Posterior vena cava (tissue), 2 donors: ENCODE measurements around the gene CHI3L1. TPM values are rescaled to one million over a fixed set of nuclear protein-coding genes. Genes with fewer than 3 reads are reported as not detected.

Experiments used
- total RNA-seq, 2 donors: library from RNA; stranded (reverse); fragmentation: NEBNext Ultra II Directional; extraction: Animal tissue kit (Norgen Biotek cat#: 25700); gene quantifications; one replicate each; pipeline ENCODE4 v1.2.1, GENCODE V29; 2021
- donor health status: DM: yes; HTN: yes; CAD: no.
- donor health status: DM: yes; HTN: yes; CAD: no.

CHI3L1 gene
- total RNA-seq, 2 donors from 2014 or later: 26.7 to 30.3 TPM

Other genes with a start within 250 kb of the CHI3L1 start
- gene ADIPOR1, start 228.4 kb downstream of the CHI3L1 start, total RNA-seq: 10 to 100 TPM; 53.4 to 62.5 TPM
- 10 to 100 TPM; 42.1 to 45.8 TPM for gene CYB5R1, start 219.4 kb downstream of the CHI3L1 start, total RNA-seq
- gene TMEM183A, start 179.3 kb downstream of the CHI3L1 start, total RNA-seq: 10 to 100 TPM; 40.8 to 43.5 TPM
- 1 to 10 TPM; 2.0 to 3.1 TPM for gene PPFIA4, start 160.2 kb downstream of the CHI3L1 start, total RNA-seq
- not detected for gene MYOG, start 100.7 kb downstream of the CHI3L1 start, total RNA-seq
- 1 to 10 TPM in 1 of 2 donors, under 1 TPM in 1; 0.32 to 1.3 TPM for gene ADORA1, start 59.0 kb downstream of the CHI3L1 start, total RNA-seq
- gene MYBPH, start 10.9 kb downstream of the CHI3L1 start, total RNA-seq: not detected
- under 1 TPM; 0.14 to 0.33 TPM for gene CHIT1, start 43.0 kb upstream of the CHI3L1 start, total RNA-seq
- gene BTG2, start 118.8 kb upstream of the CHI3L1 start, total RNA-seq: 100 to 1,000 TPM in 1 of 2 donors, 10 to 100 TPM in 1; 64.7 to 153 TPM
- 100 to 1,000 TPM; 102 to 216 TPM for gene FMOD, start 164.4 kb upstream of the CHI3L1 start, total RNA-seq